IPS-NIHi7 (cell line): ENCODE measurements around the gene S100B.
"Not testable (repeated sequence)": the region's sequence is repeated elsewhere in the genome, so short reads cannot be mapped to it uniquely, and the experiment has no call there.

ENCODE experiments used
- DNase-seq: peaks from one replicate; pipeline ENCODE4 v3.0.0; 2012; ENCODE audit warnings: mixed read lengths; ENCODE audit errors: extremely low spot score

The S100B gene

GRCh38 chr21:46604975-46605766, at the start of gene S100B:
Gene S100B, minus strand, starts transcription at chr21:46605082. Its CDS starts 2,667 bp downstream, at chr21:46602415.
- DNase-seq, result peak; percentile 56

- no peak for DNase-seq
These were observed 46.2 kb upstream of the S100B start for GRCh38 chr21:46651121-46651520.

- no peak for DNase-seq
These were observed 45.7 kb upstream of the S100B start for GRCh38 chr21:46650476-46651098.

- no peak for DNase-seq
These were observed 44.5 kb upstream of the S100B start for GRCh38 chr21:46649356-46649755.

GRCh38 chr21:46648539-46648938, 43.7 kb upstream of the S100B start:
- no peak for DNase-seq

GRCh38 chr21:46646541-46647154, 41.8 kb upstream of the S100B start:
- DNase-seq, result no peak

GRCh38 chr21:46645840-46646239, 41.0 kb upstream of the S100B start:
- DNase-seq, result no peak

- no peak for DNase-seq
These were observed 38.7 kb upstream of the S100B start for GRCh38 chr21:46643379-46644177.

- no peak for DNase-seq
These were observed 36.8 kb upstream of the S100B start for GRCh38 chr21:46641656-46642055.

GRCh38 chr21:46639489-46640386, 34.9 kb upstream of the S100B start:
- DNase-seq, result no peak

- DNase-seq, result no peak
These were observed 33.3 kb upstream of the S100B start for GRCh38 chr21:46637952-46638746.

- no peak for DNase-seq
These were observed 31.8 kb upstream of the S100B start for GRCh38 chr21:46636550-46637285.

GRCh38 chr21:46636181-46636512, 31.3 kb upstream of the S100B start:
- DNase-seq, result no peak

GRCh38 chr21:46635324-46636180, 30.7 kb upstream of the S100B start, which contains the start of gene PRMT2:
Gene PRMT2, plus strand, starts transcription at chr21:46635674. Its CDS starts 1,278 bp downstream, at chr21:46636952.
- DNase-seq, result peak; percentile 100

- peak; percentile 59 for DNase-seq
These were observed 30.1 kb upstream of the S100B start for GRCh38 chr21:46634966-46635323.

- no peak for DNase-seq
These were observed 29.5 kb upstream of the S100B start for GRCh38 chr21:46634427-46634826.

GRCh38 chr21:46633566-46633965, 28.7 kb upstream of the S100B start:
- DNase-seq, result no peak

- not testable (repeated sequence) for DNase-seq
These were observed 26.0 kb upstream of the S100B start for GRCh38 chr21:46630915-46631314.

GRCh38 chr21:46628868-46629267, 24.0 kb upstream of the S100B start:
- DNase-seq, result no peak
